Myocyte (in vitro differentiated cells): ENCODE results near the gene B4GALT2. TPM values are rescaled to one million over a fixed set of nuclear protein-coding genes. Genes with fewer than 3 reads are reported as not detected.

Source experiments
- DNase-seq: peaks from one replicate; pipeline ENCODE4 v3.0.0-alpha.2; 2012; ENCODE audit warnings: low read depth
- total RNA-seq: library from RNA; depleted of rRNA; stranded (reverse); fragments of >200 nt; gene quantifications from 2 replicates; pipeline ENCODE4 v1.2.3, GENCODE V29; 2014

The B4GALT2 gene
- total RNA-seq, 1 donor from 2014 or later, result 84.4 TPM

DNA sequence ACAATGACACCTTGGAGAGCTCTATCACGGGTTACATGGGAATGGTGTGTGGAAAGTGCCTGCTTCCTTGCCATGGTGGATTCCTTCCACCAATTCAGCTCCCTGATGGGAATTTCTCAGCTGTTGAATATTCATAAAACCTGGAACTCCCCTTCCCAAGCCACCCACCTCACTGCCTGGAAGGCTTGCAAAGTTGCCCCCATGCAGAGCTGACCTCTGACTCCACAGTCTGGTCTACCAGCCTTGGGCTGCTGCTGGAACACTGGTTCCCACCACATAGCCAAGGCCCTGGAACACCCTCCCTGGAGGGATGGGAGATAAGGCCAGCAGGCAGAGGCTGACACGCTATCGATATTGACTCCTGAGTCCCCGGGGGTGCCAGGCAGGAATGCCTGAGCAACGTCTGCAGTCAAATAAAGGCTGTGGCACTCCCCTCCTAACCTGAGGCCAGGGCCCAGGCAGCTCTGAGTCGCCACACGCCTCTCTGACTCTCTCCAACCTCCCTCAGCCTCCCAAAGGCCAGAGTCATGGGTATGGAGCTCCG, 21.2 kb downstream of the B4GALT2 start:
- DNase-seq, result no peak

DNA sequence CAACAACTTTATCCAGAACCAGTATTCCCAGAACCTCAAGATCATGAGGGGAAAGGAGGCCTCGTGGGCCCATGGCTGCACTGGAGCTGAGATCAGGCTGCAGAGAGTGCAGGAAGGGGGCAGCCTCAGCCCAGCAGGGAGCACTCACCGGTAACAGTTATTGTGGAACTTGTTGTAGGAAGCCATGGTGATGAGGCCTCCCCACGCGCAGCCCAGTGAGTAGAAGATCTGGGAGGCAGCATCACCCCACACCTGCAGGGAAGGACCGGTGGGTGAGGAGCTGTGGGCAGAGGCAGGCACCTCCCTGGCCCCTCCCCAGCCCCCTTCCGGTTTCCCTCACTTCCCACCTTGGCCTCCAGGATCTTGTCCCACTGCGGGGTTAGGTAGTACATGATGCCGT, 23.2 kb downstream of the B4GALT2 start:
- DNase-seq, result no peak

DNA sequence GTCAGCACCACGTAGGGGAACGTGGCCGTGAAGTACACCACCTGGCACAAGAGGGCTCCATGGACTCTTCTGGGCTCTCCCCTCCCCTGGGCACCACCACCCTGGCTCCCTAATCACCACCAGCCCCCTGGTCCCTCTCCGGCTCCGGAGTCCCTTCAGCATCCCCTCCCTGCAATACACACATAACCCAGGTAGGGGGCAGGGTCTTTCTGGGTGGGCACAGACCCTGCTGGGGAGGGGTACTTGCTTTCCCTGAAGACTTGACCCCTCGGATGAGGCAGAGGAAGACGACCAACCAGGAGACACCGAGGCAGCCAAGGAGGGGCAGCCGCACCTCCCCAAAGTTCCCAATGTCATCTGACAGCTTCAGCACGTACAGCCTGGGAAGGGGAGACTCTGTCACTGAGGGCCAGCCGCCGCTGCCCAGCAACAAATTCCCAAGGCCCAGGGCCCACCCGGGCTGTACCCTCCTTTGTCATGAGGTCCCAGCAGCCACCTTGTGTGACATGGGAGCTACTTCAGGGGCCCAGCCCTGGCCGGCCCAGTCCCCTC, 23.7 kb downstream of the B4GALT2 start:
- DNase-seq, result no peak

DNA sequence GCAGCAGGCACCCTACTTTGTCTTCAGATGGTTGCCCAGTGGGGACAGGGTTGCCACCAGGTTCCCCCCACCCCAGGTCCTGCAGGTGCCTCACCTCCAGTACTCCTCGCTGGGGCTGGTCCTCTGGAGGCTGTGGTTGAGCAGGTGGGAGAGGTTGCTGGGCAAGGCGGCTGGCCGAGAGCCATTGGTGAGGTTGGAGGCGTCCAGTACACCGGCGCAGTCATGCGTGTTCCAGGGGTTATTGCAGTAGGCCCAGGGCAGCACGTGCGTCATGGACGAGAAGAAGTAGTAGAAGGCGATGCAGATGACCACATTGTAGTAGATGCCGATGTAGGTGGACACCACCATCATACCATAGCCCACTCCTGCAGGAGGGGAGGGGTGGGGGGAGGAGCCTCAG, 29.2 kb downstream of the B4GALT2 start:
- no peak for DNase-seq

DNA sequence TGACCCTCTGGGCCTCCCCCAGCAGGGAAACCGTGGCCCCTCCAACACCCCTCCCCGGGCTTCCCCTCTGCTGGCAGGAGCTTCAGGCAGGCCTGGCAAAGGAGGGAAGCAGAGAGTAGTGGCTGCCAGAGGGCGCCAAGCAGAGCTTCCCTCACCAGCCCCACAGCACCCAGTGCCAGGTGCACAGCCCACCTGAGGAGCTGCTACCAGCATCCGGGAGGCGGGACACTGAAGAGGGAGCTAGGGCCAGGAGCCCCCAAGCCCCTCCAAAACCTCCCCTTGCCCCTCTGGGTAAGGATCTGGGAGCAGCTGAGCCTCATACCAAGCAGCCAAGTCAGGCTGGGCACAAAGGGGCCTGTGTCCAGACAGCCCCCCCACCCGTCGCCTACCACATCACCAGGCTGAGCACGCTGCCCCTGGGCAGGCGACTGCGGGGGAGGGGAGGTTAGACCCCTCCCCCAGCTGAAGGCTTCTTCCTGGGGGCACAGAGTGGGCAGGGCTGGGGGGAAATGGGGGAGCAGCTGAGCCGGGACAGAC, 32.0 kb downstream of the B4GALT2 start:
- no peak for DNase-seq

DNA sequence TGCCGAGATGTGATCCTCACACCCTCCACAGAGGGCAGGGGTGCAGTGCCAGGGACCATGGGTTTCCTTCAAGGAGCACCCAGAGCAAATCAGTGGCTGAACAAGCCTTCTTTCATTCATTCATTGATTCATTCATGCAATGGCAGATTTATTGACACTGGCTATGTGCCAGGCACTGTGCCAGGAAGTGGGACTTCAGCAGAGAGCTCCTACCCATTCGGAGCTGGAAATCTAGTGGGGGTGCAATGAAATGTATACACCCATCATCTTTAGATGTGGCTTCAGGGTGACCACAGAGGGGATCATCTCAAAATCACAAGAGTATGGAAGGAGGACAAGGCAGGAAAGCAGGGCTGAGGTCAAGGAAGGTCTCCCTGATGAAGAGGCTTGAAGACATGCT, 33.4 kb downstream of the B4GALT2 start:
- no peak for DNase-seq

DNA sequence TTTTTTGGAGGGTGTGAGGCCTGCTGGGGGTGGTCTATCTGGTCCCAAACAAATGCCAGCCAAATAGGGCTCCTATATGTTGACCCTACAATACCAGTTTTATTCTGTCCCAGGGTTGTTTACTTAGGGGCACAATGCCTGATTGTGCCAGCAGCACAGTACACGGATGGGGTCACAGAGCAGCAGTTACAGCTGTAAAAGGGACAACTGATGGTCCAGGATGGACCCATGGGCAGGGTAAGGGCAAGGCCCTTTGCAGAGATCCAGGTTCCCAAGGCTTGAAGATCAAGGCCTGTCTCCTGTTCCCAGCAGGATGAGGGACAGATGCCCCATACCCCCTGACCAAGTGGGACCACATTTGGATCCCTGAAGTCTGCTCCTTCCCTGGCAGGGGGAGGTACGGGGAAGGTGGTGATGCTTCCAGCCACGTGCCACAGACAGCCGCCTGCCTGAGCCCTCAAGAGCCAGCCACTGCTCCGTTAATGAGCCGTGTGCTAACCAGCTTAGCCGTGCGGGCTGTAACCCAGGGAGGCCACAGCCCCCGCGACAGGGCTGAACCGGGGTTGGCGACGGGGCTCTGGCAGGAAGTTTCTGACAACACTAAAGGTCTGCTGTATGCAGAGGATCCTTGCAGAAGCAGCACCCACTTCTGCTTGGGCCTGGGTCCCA, 34.1 kb downstream of the B4GALT2 start:
- no peak for DNase-seq

DNA sequence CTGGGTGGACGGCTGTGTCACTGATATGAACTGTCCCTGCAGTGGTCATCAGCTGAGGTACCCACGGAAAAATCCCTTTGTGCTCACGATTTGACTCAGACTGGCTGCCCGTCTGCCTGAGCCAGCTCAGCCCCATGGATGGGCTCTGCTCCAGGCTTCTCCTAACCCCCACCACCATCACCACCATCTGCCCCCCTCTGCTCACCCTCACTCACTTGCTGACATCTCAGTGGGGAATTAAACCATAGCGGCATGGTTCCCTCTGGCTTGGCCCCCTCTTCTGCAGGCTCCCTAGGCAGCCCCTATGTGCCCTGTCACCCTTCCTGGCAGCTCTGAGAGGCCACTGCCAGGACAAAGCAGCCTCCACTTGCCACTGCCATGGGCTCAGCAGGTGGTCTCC, 34.9 kb downstream of the B4GALT2 start:
- no peak for DNase-seq

DNA sequence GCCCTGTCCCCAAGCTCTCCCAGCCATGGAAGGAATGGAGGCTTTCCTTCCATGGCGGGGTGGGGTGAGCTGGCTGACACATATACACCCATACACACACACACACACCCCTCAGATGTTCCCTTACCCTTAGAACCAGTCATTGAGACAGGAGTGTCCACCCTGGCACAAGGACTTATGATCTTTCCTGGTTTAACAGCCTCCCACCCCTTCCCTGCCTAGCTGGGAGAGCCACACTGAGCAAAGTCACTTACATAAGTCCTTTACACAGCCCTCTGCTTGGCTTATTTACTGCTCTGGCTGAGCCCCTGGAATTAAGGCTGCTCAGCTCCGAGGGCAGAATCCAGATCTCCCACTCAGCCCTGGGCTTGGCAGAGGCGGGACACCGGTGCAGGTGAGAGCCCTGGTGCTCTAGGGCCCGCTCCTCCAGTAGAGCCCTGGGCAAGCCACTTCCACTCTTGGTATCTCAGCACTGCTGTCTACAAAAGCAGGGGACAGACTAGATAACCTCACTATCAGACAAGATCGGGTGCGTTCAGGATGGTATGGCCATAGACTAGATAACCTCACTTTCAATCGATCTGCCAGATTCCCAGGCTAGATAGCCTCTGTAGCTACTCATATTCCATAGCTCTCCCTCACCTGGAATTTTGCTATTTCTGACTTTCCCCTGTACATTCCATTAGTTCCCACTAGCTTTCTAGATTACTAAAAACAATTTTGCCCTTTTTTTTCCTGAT, 35.5 kb downstream of the B4GALT2 start:
- no peak for DNase-seq

DNA sequence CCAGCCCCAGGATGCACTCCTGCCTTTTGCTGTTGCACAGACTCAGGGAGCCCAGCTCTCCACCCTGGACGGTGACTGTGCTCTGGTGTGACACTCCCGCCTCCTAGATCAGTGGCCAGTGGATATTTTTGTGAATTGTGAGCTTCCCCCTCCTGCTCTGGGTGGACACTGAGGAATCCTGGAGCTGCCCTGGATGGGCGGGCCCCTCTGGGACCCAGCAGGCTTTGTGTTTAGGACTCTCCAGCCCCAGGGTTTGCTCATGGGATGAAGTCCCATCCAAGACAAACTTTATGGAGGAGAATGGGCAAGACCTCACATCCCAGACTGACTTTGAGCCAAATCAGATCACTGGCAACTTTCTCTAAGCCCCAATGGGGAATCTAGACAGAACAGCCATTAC, 36.2 kb downstream of the B4GALT2 start:
- DNase-seq, result no peak

DNA sequence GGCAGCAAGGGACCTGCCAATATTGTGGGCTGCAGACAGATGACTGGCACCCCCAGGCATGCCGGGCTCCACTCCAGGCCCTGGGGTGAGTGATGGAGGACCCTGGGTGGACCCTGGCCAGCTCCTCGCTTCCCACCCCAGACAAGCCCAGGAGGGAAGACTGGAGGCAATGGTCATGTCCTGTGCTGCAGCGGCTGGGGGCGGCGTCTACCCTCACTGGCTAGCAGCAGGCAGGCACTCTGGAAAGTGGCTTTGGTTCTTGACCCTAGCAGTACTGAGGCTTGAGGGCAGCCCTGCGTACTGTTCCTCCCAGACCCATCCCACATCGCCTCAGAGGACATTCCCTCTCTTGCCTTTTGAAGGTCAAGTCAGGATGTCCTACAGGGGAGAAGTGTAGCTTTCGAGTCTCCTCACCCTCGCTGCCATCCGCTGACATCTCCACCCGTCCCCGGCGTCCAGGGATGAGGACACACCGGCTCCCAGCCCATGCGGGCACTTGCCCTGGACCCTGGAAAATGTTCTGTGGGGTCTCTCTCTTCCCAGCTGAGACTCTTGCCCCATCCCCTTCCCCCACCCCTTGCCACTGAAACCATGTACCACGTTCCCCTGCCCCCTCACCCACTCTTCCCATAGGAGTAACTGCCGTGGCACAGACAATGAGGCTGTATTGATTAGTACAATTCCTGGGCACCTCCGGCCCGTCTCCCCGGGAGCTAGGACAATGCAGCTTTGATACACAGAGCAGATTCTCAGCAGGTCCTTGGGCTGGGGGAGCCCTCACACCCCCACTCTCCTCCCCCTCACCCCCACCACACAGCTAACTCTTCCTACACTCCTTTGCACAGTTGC, 37.3 kb downstream of the B4GALT2 start:
- DNase-seq, result no peak

DNA sequence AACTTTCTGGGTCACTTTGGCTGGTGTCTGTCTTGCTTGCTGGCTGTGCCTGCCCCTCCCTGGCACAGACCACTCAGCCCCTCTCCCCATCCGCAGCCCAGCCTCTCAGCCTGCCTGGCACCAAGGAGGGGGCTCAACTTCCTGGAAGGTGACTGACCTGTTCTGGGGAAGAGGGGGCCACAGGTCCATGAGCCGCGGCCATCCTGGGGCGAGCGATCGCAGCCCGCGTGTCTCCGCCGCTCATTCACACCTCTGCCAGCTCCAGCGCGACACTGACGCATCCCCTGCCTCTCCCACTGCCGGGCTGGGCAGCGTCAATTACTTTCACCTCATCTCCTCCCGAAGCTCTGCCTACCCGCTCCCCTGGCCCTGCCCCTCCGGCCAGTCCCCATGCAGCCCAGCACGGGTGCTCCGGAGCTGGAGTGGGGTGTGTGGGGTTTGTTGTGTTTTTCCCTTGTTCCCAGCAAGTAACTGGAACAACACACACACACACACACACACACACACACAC, 37.9 kb downstream of the B4GALT2 start:
- no peak for DNase-seq

DNA sequence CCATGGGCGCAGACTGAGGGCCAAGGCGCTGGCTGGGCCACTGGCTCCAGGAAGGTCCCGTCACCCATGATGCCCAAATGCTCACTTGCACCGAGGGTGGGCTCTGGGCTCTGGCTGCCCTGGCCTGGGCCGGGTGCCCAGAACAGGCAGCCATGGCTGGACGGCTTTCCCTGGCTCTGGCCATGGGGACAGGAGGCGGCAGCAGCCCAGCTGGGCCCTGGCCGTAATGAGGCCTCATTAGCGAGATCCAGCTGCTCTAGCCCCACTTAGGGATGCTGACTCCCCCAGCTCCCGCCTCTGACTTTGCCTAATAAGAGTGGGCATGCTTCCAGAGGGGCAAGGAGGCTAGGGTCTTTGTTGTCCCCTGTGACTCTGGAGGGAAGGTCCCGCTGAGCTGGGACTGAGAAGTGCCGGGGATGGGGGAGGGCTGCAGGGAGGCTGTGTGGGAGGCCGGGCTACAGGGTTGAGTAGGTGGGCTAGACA, 40.5 kb downstream of the B4GALT2 start:
- no peak for DNase-seq

DNA sequence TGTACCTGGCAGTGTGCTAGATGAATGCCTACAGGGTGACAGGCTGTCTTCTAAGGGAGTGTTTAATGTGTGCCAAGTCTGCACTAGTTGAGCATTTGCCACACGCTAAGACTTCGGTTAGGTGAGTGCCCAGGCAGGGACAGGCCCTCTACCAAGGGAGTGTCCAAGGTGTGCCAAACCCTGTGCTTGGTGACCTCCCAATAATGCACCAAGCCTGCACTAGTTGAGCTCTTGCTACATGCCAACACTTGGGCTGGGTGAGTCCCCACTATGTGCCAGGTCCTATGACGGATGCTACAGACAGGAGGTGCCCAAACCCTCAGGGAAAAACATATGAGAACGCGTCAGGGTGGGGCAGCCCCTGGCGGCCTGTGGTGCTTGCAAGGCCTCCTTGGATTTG, 41.5 kb downstream of the B4GALT2 start:
- DNase-seq, result no peak

DNA sequence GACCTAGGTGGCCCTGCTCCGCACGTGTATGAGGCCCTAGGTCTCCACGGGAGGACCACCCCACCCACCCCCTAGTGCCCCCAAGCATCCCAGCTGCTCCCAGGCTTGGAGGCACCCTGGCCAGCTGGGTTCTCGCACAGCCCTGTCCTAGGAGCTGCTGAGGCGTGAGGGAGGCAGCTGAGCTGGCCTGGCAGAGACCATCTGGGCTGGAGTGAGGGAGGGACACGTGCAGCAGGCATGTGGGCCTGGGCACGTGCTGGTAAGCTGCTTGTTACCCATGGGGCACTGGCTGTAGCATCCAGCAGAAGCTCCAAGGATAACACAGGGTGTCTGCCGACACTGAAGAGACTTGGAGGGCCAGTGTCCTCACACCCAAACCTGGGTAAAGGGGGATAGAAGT, 42.1 kb downstream of the B4GALT2 start:
- no peak for DNase-seq

DNA sequence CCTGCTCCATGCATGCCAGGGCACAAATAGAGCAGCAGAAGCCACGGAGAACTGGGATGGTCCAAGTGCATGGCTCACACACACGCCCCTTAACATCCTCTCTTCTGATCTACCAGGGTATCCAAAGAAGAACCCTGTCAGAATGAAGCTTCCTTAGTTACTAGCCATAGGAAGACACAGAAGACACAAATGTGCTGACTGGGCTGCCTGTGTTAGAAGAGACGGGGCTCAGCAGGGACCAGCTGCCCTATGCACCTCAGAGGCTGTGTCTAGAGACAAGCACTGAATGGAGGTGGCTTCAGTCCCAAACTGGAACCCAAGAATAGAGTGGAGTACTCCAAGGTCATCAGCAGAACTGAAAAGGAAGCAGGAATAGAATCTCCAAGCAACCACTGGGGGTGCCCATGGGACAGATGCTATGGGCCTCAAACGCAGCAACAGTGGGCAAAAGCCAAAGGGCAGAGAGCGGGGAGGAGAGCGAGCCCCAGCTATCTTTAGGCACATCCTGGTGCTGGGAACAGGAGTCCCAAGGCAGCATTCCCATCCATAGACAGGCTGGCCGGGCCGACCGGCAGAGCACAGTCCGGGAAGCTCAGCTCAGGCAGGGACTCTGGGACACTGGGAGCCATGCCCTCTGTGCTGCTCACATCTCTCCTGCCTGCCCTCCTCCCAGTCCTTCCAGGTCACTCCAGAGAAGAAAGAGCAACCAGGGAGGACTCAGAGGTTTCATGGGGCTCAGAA, 42.7 kb downstream of the B4GALT2 start:
- DNase-seq, result no peak

DNA sequence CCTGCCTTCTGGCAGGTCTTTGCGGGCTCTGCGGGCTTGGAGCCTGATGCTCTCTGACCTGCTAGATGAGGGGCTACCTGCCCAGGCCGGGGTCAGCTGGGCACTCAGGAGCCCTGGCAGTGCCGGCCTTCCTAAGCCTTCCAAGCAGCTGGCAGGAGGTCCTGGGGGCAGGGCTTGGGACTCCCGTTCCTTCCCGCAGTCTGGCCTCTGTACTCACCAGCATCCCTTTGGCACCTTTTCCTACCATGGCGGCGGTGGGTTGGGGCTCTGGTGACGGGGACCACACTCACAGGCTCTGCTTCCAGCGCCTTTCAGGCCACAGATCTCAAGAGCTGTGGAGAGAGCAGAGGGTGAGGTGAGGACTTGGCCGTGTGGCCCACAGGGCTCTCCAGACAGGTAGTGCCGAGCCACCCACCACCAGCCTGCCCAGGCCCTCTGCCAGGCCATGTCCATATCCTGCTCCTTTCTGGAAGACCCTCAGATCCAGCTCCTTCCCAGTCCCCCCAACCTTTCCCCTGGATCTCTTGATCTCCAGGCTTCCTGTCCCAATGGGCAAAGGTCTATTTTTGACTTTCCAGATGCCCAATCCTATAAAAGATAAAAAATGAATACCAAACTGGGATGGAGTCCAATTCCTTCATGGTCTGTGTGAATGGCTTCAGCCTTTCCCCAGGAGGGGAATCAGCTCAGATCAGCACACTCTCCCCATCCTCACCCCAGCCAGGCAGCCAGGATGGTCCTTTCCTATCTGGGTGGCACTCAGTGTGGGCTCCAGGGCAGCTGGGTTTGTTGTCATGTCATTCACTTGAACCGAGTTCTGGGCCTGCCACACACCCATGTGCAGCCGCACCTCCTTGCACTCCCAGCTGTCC, 45.3 kb downstream of the B4GALT2 start:
- no peak for DNase-seq

DNA sequence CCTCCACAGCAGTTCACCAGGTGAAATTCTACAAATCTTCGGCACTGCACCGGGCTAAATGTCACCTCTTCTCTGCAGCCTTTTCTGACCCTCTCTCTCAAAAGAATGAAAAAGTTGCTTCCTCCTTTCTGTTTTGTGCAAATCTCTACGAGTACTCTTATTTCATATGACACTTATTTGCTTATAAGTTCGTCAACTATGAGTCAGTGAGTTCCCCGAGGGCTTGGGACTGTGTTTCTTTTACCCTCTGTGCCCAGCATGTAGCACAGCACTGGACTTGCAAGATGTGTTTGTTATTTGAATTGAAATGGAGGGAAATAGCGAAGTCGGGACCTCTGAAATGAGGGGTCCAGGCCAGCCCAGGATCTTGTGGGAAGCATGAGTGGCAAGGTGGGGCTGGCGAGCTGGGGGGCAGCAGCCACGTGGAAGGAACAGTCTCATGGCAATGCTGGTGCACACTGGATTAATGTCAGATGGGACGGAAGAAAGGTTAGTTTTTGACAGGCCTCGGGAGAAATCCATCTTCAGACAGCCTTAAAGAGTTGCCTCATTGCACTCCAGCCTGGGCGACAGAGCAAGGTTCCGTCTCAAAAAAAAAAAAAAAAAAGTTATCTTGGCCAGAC, 46.0 kb downstream of the B4GALT2 start:
- no peak for DNase-seq

DNA sequence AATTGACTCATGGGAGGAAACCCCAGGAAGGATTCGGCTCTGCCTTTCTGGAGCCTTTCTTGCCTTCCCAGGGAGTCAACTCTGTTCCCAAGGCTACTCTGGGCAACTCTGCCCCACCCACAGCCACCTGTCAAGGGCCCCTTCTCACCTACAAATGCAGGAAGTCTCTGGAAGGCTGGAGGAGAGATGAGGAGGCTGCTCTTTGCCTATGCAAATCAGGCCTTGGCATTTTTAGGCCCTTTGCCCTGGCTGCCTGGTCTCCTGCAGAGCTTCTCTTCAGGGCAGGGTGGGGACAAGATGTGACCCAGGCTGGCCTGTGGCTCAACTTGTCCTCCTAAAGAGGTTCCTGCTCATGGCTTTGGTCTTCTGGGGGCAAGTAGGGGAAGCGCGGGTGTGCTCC, 46.8 kb downstream of the B4GALT2 start:
- no peak for DNase-seq
